Breast epithelium (tissue), 3 donors: ENCODE results near the gene ITGAL.

Experiments
- CTCF ChIP-seq, 3 donors: fragments of 450-650 bp; IDR thresholded peaks; one replicate each; pipeline ENCODE4 v1.5.1; 2016 to 2017; ENCODE audit warnings: antibody characterized with exemption in 3 of 3, mild to moderate bottlenecking in 3 of 3, moderate library complexity in 3 of 3
- POLR2A ChIP-seq: fragments of 450-650 bp; IDR thresholded peaks from one replicate; pipeline ENCODE4 v1.6.1; 2016; ENCODE audit warnings: antibody characterized with exemption, mild to moderate bottlenecking, moderate library complexity
- POLR2AphosphoS5 ChIP-seq, 3 donors: sonication (generic); formaldehyde crosslinking; IDR thresholded peaks; one replicate each; pipeline ENCODE4 v1.6.1; 2017; ENCODE audit warnings: antibody characterized with exemption in 3 of 3

- TF ChIP-seq POLR2A (no peak), CTCF (IDR thresholded peaks at IDR 0.05) (no peak), POLR2AphosphoS5 (IDR thresholded peaks at IDR 0.05) (no peak)
Observed at GRCh38 chr16:30482366-30482765, 9.8 kb downstream of the ITGAL start.
